GM19467 (cell line): ENCODE measurements around the gene TMEM120B.

ENCODE experiments used
- ATAC-seq: cut with Tn5 transposase; IDR thresholded peaks from one replicate; pipeline ENCODE4 v1.9.1; 2021; ENCODE audit warnings: mild to moderate bottlenecking, moderate library complexity; ENCODE audit not compliant: unreplicated experiment

TMEM120B gene

GRCh38 chr12:121829250-121829918 lies 116.8 kb downstream of the TMEM120B start:
- no peak for ATAC-seq

- ATAC-seq, result no peak
Observed at GRCh38 chr12:121830134-121830533, 117.6 kb downstream of the TMEM120B start.

DNA sequence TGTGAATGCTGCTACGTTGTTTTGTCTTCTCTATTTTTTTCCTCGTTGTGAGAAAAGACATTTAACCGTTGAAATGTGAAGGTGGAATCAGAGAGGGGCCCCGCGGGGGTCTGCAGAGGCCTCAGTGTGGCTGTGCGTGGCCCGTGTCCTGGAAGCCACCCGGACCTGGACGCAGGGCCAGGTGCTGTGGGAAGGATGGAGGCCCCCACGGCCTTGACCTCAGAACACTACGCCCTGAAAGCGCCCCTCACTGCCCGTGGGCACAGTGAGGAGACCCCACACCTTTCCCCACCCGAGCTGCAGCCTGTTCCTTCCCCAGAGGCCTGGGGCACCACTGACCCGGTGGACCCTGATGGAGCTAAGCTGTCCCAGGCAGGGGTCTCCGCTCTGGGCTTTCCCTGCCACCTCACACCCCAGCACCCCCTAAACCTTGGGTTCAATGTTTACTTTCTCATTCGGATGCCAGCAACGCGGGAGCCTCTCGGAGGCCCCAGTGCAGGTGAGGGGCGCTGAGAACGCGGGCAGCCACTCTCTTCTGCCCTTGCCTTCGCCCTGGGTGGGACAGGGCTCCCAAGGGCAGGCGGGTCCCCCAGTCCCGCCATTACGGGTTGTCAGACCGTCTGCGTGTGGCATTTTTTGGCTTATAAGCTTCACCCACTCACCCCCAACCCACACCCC lies 118.2 kb downstream of the TMEM120B start:
- ATAC-seq, result no peak
